ENCODE measurements around the gene BBOX1.

DNA sequence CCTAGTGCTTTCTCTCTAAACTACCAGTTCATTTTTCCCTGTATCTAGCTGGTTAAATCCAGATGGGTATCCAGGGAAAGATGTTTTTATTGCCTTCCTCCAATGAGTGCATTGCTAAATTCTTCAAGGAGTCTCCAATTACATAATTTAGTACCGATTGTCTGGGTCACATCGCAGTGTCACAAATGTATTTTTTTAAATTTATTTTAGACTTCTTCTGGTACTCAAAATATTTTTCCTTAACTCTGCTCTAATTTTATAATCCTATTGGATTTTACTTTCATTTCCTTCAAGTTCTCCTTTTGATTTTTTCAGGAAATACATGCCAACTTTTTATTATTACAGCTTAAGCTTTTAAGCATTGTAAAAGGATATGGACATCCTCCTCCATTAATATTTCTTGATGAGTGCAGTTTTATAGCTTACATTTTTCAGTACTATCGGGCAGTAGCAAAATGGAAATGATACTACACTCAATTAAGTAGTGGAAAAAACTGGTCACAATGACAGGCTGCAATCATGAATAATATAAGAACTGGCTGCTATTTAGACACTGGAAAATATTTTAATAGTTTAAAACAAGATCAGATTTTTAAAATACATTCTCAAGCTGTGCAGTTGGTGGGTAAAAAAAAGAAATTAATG lies 20.3 kb downstream of the BBOX1 start:
- TF ChIP-seq, protein P1, sequence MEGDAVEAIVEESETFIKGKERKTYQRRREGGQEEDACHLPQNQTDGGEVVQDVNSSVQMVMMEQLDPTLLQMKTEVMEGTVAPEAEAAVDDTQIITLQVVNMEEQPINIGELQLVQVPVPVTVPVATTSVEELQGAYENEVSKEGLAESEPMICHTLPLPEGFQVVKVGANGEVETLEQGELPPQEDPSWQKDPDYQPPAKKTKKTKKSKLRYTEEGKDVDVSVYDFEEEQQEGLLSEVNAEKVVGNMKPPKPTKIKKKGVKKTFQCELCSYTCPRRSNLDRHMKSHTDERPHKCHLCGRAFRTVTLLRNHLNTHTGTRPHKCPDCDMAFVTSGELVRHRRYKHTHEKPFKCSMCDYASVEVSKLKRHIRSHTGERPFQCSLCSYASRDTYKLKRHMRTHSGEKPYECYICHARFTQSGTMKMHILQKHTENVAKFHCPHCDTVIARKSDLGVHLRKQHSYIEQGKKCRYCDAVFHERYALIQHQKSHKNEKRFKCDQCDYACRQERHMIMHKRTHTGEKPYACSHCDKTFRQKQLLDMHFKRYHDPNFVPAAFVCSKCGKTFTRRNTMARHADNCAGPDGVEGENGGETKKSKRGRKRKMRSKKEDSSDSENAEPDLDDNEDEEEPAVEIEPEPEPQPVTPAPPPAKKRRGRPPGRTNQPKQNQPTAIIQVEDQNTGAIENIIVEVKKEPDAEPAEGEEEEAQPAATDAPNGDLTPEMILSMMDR (conservative IDR thresholded peaks at IDR 0.05; ENCODE audit: low read depth, low read length), result no peak
- TF ChIP-seq BHLHE40 (IDR thresholded peaks at IDR 0.05; ENCODE audit: low read depth, low read length) (no peak), CEBPB (IDR thresholded peaks at IDR 0.05; ENCODE audit: low read depth, low read length) (no peak)

Measured in IMR-90 (cell line).